Measurements from ENCODE around the gene LILRA2.
"Not testable (repeated sequence)": the region's sequence is repeated elsewhere in the genome, so short reads cannot be mapped to it uniquely, and the experiment has no call there.

Gene LILRA2

GRCh38 chr19:54573330-54573872 lies at the start of gene LILRA2:
LILRA2 (plus strand) TSS chr19:54573790; CDS start chr19:54573879, 89 bp downstream.
- DNase-seq (ENCODE audit: low read depth, low spot score), result no peak

- DNase-seq (ENCODE audit: low read depth, low spot score), result no peak
Measured at GRCh38 chr19:54525636-54526035, 48.0 kb upstream of the LILRA2 start.

- DNase-seq (ENCODE audit: low read depth, low spot score), result no peak
Measured at GRCh38 chr19:54526972-54527371, 46.6 kb upstream of the LILRA2 start.

- DNase-seq (ENCODE audit: low read depth, low spot score), result no peak
Measured at GRCh38 chr19:54530866-54531265, 42.7 kb upstream of the LILRA2 start.

- DNase-seq (ENCODE audit: low read depth, low spot score), result no peak
Measured at GRCh38 chr19:54532528-54532927, 41.1 kb upstream of the LILRA2 start.

GRCh38 chr19:54533476-54533875 lies 40.1 kb upstream of the LILRA2 start:
- no peak for DNase-seq (ENCODE audit: low read depth, low spot score)

- no peak for DNase-seq (ENCODE audit: low read depth, low spot score)
Measured at GRCh38 chr19:54534156-54534555, 39.4 kb upstream of the LILRA2 start.

- DNase-seq (ENCODE audit: low read depth, low spot score), result no peak
Measured at GRCh38 chr19:54535601-54536000, 38.0 kb upstream of the LILRA2 start.

GRCh38 chr19:54536956-54537355 lies 36.6 kb upstream of the LILRA2 start:
- DNase-seq (ENCODE audit: low read depth, low spot score), result no peak

- no peak for DNase-seq (ENCODE audit: low read depth, low spot score)
Measured at GRCh38 chr19:54541712-54542111, 31.9 kb upstream of the LILRA2 start.

- DNase-seq (ENCODE audit: low read depth, low spot score), result no peak
Measured at GRCh38 chr19:54548806-54549205, 24.8 kb upstream of the LILRA2 start.

- no peak for DNase-seq (ENCODE audit: low read depth, low spot score)
Measured at GRCh38 chr19:54549224-54549623, 24.4 kb upstream of the LILRA2 start.

- no peak for DNase-seq (ENCODE audit: low read depth, low spot score)
Measured at GRCh38 chr19:54551293-54551692, 22.3 kb upstream of the LILRA2 start.

GRCh38 chr19:54551950-54552912 lies 21.4 kb upstream of the LILRA2 start:
- DNase-seq (ENCODE audit: low read depth, low spot score), result no peak

- DNase-seq (ENCODE audit: low read depth, low spot score), result no peak
Measured at GRCh38 chr19:54552913-54553310, 20.7 kb upstream of the LILRA2 start.

- DNase-seq (ENCODE audit: low read depth, low spot score), result no peak
Measured at GRCh38 chr19:54554006-54554405, 19.6 kb upstream of the LILRA2 start.

- no peak for DNase-seq (ENCODE audit: low read depth, low spot score)
Measured at GRCh38 chr19:54554896-54555295, 18.7 kb upstream of the LILRA2 start.

GRCh38 chr19:54556194-54556593 lies 17.4 kb upstream of the LILRA2 start:
- no peak for DNase-seq (ENCODE audit: low read depth, low spot score)

GRCh38 chr19:54558339-54558738 lies 15.3 kb upstream of the LILRA2 start:
- no peak for DNase-seq (ENCODE audit: low read depth, low spot score)

GRCh38 chr19:54560881-54561385 lies 12.7 kb upstream of the LILRA2 start:
- DNase-seq (ENCODE audit: low read depth, low spot score), result no peak

GRCh38 chr19:54561840-54562239 lies 11.8 kb upstream of the LILRA2 start:
- no peak for DNase-seq (ENCODE audit: low read depth, low spot score)

GRCh38 chr19:54563206-54563605 lies 10.4 kb upstream of the LILRA2 start:
- DNase-seq (ENCODE audit: low read depth, low spot score), result not testable (repeated sequence)

- no peak for DNase-seq (ENCODE audit: low read depth, low spot score)
Measured at GRCh38 chr19:54570316-54570715, 3.3 kb upstream of the LILRA2 start.

All from brain pericyte (primary cell).